ENCODE data around the gene PSTPIP1. TPM values are rescaled to one million over a fixed set of nuclear protein-coding genes. Genes with fewer than 3 reads are reported as not detected.

Gene PSTPIP1
- total RNA-seq, 1 experiment from 2014 or later = 0.21 TPM

DNA sequence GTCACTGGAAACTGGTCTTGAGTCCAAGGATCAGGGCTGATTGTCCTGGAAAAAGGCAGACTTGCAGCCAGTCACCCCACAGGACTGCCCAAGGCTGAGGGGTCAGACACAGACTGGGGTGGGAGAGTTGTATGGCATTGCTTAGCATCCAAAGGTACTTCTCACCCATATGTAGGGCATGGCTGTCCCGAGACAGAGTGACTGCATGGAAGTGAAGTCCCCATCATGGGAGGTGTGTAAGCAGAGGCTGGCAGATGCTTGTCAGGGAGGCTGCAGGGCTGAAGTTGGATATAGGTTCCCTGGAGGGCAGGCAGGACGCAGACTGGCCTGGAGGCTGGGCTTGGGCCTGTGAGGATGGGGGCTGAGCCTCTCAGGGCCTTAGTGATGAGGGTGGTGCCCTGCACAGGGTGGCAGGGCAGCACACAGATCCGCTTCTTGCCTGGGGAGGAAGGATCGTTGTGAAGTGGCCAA lies 31.1 kb downstream of the PSTPIP1 start:
- Histone ChIP-seq H3K4me3 (ENCODE audit: insufficient read depth, low read depth, low read length) (no peak overlapping the region), H3K36me3 (replicated peaks; ENCODE audit: control insufficient read depth, insufficient read depth, low read length) (no peaks in the 10 kb centered on the region), H3K27me3 (ENCODE audit: control insufficient read depth, insufficient read depth, low read length) (no peaks in the 10 kb centered on the region)
- peak; percentile 21 for DNase-seq

DNA sequence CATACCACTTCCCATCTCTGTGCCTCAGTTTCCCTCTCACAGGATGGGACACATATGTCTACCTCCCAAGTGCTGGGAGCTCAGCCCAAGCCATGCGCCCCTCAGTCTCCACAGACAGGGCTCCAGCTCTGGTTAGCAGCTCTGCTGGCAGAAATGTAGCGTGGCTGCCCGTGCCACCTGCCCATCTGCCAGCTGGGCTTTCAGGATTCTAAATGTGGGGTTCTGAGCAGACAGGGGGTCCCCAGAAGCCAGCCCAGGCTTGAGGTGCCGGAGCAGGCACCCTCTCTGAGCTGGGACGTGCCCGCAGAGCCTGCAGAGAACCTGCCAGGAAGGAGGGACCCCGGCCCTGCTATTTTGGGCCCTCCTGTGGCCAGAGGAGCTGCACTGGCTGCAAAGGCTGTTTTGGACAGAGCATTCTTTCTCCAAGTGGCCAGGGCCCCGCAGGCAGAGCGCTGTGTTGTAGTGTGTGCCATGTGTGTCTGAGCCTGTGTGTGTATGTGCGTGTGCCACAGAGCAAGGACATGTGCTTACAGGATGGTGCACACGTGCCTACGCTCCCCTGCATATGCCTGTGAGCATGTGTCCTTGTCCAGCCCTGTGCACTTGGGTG lies 31.7 kb downstream of the PSTPIP1 start:
- H3K36me3 ChIP-seq (replicated peaks; ENCODE audit: control insufficient read depth, insufficient read depth, low read length) = no peaks in the 10 kb centered on the region
- peak; percentile 63 for DNase-seq
- no peaks in the 10 kb centered on the region for H3K27me3 ChIP-seq (ENCODE audit: control insufficient read depth, insufficient read depth, low read length)

DNA sequence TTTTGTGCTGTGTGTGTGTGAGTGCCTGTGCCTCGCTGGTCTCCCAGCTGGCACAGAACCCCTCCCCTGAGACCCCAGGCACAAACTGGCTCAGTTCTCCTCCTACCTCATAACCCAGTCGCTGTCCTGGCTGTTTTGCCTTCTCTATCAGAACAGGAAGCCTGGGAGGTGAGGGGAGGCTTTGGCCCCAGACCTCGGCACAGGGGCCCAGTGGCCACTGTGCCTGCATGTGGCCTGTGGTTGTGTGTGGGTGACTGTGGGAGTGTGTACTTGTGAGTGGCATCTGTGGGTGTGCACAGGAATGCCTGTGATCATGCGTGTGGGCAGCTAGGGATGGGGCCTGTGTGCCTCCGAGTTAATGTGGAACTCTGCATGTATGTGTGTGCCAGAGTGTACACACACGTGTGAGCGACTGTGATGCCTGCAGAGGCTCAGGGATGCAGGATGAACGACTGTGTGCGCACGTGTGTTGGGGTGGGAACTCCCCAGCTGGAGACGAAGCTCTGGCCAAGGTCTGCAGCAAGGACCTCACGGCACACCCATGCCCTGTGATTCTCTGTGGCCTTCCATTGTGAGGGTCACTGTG lies 32.3 kb downstream of the PSTPIP1 start:
- H3K4me3 ChIP-seq (ENCODE audit: insufficient read depth, low read depth, low read length) = no peak overlapping the region
- no peaks in the 10 kb centered on the region for H3K27me3 ChIP-seq (ENCODE audit: control insufficient read depth, insufficient read depth, low read length)
- no peaks in the 10 kb centered on the region for H3K36me3 ChIP-seq (replicated peaks; ENCODE audit: control insufficient read depth, insufficient read depth, low read length)
- DNase-seq = peak; percentile 33

More for the DNA sequence above, 31.7 kb downstream of the PSTPIP1 start:
- no peak overlapping the region for H3K4me3 ChIP-seq (ENCODE audit: insufficient read depth, low read depth, low read length)

DNA sequence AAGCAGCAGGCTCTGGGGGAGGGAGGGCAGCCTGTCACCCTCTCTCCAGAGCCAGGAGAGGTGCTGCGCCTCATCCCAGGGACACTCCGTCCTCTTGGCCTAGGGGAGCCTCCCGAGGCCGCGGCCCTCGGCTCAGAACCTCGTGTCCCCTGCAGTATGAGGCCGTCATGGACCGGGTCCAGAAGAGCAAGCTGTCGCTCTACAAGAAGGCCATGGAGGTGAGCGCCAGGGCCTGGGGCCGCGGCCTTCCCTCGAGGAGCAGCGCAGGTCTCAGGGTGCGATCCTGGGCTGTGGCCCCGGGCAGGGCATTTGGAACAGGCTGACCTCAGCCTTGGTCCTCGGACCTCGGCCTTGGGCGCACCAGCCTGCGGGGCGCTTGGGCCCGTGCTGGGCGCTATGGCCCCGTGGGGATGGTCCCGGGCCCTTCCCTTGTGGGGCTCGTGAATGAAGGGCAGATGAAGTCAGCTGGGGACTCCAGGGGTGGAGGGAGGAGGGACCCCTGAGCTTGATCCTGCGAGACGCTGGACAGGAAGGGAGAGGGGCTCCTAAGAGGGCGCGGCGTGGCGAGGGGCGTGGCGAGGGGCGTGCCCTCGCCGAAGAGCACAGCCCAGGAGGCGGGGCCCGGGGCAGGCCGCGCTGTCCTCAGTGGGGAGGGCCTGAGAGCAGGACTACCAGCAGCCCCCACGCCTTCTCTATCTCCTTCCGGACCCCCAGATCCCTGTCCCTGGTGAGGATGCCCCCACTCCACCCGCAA lies 32.9 kb downstream of the PSTPIP1 start:
- peak overlapping the region; percentile 40 for H3K4me3 ChIP-seq (ENCODE audit: insufficient read depth, low read depth, low read length)
- no peaks in the 10 kb centered on the region for H3K27me3 ChIP-seq (ENCODE audit: control insufficient read depth, insufficient read depth, low read length)
- peak; percentile 96 for DNase-seq
- H3K36me3 ChIP-seq (replicated peaks; ENCODE audit: control insufficient read depth, insufficient read depth, low read length) = no peaks in the 10 kb centered on the region

DNA sequence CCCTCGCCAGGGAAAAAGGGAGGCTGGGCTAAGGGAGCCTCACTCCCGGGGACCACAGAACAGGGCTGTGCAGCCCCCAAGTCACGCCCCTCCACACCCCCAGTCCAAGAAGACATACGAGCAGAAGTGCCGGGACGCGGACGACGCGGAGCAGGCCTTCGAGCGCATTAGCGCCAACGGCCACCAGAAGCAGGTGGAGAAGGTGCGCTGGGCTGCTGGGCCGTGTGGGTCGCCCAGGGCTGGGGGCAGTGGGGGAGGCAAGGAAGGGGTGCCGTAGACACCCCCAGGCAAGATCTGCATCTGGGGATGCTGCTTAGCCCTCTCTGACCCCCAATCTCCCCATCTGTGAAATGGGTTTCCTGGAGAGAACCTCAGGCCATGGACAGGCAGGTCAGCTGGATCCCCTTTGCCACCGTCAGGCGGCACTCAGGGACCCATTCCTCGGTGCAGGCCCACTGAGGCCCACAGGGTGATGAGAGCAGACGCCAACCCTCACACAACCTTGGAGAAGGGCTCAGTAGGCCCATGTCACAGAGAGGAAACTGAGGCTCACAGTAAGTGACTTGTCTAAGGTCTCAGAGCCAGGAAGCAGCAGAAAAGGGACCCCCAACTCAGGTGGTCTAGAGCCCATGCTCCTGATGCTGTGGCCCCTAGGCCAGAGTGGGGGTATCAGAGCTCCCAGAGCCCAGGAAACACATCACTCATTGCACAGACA lies 33.7 kb downstream of the PSTPIP1 start:
- peak overlapping the region; percentile 40 for H3K4me3 ChIP-seq (ENCODE audit: insufficient read depth, low read depth, low read length)
- DNase-seq = no peak
- H3K36me3 ChIP-seq (replicated peaks; ENCODE audit: control insufficient read depth, insufficient read depth, low read length) = no peaks in the 10 kb centered on the region
- H3K27me3 ChIP-seq (ENCODE audit: control insufficient read depth, insufficient read depth, low read length) = no peaks in the 10 kb centered on the region

DNA sequence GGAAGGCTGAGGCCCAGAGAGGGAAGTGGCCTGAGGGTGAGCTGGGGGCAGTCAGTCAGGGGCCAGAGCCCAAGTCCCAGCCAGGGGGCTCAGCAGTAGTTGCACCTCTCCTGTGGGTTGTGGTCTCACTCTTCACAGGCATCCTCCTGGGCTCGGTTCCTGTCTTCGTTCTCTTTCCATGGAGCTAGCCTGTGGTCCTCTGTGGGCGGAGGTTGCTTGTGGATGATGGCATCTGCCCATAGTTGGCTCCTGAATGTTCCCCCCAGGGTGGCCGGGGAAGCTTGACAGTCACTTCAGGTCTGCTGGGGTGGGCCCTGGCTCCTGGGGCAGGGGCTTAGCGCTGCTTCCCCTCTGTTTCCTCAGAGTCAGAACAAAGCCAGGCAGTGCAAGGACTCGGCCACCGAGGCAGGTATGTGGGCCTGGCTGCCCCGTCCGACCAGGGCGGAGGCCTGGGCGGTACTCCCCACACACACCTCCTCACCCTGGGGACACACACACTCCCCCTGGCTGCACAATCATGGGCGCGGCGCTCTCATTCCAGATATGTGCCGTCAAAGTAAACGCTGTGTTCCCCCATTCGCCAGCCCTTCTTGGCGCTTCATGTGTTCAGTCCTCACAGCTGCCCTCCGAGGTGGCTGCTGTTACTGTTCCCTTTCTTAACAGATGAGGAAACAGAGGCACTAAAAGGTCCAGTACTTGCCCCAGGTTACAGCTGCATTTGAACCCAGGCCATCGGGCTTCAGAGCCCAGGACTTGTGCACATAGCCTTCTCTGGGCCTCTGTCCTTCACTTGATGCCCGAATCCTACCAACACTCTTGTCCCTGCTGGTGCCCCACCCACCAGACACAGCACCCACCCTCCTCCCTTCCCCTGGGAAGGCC lies 34.5 kb downstream of the PSTPIP1 start:
- no peaks in the 10 kb centered on the region for H3K27me3 ChIP-seq (ENCODE audit: control insufficient read depth, insufficient read depth, low read length)
- no peak overlapping the region for H3K4me3 ChIP-seq (ENCODE audit: insufficient read depth, low read depth, low read length)
- H3K36me3 ChIP-seq (replicated peaks; ENCODE audit: control insufficient read depth, insufficient read depth, low read length) = no peaks in the 10 kb centered on the region
- peak; percentile 45 for DNase-seq

DNA sequence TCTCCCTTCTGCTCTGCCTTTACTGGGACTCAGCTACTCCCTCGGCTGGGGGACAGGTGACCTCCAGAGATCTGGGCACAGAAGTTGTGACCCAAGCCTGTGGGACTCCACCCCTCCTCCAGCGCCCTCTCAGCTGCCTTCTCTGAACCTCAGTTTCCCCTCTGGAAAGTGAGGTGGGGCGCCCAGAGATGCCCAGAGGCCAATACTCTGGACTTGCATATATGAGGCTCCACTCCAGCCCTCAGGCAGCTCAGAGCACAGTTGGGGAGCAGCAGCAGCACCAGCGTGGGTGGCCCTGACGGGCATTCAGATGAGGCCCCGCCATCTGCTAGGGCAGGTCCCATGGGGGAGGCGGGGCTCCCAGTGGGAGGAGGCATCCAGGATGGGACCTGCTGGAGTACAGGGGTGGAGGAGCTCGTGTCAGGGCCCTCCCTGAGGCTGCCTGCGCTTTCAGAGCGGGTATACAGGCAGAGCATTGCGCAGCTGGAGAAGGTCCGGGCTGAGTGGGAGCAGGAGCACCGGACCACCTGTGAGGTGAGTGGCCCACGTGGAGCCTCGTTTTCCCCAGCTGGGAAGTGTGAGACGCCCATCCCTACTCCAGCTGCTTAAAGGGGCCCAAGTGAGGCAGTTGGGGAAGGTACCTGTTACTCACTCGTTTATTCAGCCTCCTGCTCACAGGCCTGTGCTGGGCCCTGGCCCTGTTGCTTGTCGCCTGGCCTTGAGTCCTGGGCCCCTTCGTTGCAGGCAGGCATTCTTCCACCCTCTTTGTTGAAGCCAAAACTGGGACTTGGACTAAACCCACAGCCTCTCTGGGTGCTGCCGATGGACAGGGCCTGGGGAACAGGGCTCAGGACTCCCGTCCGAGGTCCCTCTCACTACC lies 35.4 kb downstream of the PSTPIP1 start:
- Histone ChIP-seq H3K36me3 (replicated peaks; ENCODE audit: control insufficient read depth, insufficient read depth, low read length) (no peaks in the 10 kb centered on the region), H3K27me3 (ENCODE audit: control insufficient read depth, insufficient read depth, low read length) (no peaks in the 10 kb centered on the region), H3K4me3 (ENCODE audit: insufficient read depth, low read depth, low read length) (no peak overlapping the region)
- DNase-seq = peak; percentile 86

DNA sequence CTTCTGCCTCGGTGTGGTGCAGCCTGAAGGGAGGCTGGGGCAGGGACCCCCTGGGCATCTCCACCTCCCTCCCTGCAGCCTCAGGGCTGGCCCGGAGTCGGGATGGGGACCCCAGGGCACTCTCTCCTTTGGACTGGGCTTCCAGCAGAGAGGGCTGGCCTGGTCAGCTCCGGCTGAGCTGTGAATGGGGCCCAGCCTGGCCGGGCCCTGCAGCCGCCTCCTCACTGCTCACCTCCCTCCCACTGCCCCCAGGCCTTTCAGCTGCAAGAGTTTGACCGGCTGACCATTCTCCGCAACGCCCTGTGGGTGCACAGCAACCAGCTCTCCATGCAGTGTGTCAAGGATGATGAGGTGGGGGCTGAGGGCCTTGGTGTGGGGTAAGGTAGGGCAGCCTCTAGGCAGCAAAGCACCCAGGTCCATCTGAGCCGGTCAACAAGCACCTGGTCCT lies 36.0 kb downstream of the PSTPIP1 start:
- peak; percentile 52 for DNase-seq
- H3K27me3 ChIP-seq (ENCODE audit: control insufficient read depth, insufficient read depth, low read length) = no peaks in the 10 kb centered on the region
- H3K36me3 ChIP-seq (replicated peaks; ENCODE audit: control insufficient read depth, insufficient read depth, low read length) = no peaks in the 10 kb centered on the region
- H3K4me3 ChIP-seq (ENCODE audit: insufficient read depth, low read depth, low read length) = no peak overlapping the region

DNA sequence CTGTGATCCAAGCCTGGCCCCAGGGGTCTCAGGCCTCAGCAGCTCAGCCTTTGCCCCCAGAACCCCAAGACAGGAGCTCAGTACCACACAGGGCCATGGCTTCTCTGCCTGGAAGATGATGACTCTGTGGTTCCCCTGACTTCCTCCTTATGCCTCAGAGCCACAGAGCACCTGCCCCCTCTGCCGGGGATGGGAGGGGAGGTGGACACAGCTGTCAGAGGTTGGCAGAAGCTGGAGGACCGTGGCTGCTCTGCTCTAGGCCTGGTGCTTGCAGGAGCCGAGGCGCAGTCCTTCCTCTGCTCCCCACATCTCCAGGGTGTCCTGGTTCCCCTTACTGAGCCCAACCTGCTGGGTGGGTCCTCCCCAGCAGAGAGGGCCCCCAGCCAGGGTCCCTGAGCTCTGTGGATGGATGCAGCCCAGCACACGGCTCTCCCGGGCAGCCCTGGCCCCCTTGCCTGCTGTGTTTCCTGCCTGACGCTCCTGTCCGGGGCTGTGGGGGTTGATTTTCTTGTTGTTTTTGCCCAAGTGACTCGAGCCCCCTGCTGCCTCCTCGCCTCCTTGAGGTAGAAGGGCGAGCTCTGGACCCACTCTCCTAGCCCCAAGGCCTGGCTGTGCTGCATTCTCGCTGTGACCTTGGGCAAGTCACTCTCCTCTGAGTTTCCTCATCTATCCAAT lies 36.6 kb downstream of the PSTPIP1 start:
- H3K36me3 ChIP-seq (replicated peaks; ENCODE audit: control insufficient read depth, insufficient read depth, low read length) = no peaks in the 10 kb centered on the region
- H3K27me3 ChIP-seq (ENCODE audit: control insufficient read depth, insufficient read depth, low read length) = no peaks in the 10 kb centered on the region
- DNase-seq = peak; percentile 59
- no peak overlapping the region for H3K4me3 ChIP-seq (ENCODE audit: insufficient read depth, low read depth, low read length)

DNA sequence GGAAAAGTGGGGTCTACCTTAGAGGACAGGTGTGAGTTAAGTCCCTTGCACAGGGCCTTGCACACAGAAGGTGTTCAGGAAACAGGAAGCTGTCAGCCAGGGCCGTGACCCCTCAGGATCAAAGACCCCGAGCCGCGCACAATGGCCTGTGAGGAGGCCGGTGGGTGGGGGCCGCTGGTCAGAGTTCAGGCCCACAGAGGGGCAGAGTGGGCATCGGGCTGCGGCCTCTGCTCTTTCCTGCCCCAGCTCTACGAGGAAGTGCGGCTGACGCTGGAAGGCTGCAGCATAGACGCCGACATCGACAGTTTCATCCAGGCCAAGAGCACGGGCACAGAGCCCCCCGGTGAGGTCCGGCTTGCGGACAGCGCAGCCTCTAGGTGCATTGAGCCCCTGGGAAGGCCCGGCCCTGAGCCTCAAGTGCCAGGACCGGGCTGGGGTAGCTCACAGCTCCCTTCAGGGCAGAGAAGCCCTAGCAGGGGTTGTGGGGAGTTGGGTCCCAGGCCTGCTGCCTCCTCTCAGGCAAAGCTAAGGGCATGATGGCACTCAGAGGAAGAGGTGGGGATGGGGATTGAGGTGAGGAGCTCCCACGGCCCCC lies 37.2 kb downstream of the PSTPIP1 start:
- Histone ChIP-seq H3K27me3 (ENCODE audit: control insufficient read depth, insufficient read depth, low read length) (no peaks in the 10 kb centered on the region), H3K4me3 (ENCODE audit: insufficient read depth, low read depth, low read length) (no peak overlapping the region), H3K36me3 (replicated peaks; ENCODE audit: control insufficient read depth, insufficient read depth, low read length) (no peaks in the 10 kb centered on the region)
- peak; percentile 46 for DNase-seq

DNA sequence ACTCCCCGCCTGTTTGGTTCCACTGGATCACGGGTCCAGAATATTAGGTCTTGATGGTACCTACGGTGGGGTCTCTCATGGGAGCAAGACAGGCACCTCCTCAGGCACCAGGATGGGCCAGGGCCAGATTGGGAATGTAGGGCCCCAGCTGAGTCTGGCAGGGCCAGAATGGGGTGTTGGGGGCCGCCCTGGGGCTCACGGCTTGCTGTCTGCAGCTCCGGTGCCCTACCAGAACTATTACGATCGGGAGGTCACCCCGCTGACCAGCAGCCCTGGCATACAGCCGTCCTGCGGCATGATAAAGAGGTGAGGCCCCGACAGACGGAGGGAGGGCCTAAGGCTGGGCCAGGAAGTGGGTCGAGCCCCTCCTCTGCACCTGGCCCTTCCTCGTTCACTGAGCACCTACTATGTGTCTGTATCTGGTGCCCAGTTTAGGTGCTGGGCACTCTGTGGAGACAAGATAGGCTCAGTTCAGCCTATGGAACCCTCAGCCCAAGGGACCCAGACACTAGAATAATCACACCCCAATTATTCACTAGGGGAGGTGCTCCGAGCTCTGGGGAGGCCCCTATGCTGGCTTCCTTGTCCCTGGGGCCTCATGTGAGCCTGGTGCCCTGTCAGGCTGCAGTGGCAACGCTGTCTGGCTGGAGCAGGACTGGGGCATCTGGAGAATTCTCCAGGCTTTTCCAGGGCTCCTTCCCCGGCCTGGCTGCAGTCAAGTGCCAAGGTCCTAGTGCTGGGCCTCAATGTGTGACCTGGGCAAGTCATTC lies 37.9 kb downstream of the PSTPIP1 start:
- DNase-seq = peak; percentile 23
- Histone ChIP-seq H3K4me3 (ENCODE audit: insufficient read depth, low read depth, low read length) (no peak overlapping the region), H3K27me3 (ENCODE audit: control insufficient read depth, insufficient read depth, low read length) (no peaks in the 10 kb centered on the region), H3K36me3 (replicated peaks; ENCODE audit: control insufficient read depth, insufficient read depth, low read length) (no peaks in the 10 kb centered on the region)

DNA sequence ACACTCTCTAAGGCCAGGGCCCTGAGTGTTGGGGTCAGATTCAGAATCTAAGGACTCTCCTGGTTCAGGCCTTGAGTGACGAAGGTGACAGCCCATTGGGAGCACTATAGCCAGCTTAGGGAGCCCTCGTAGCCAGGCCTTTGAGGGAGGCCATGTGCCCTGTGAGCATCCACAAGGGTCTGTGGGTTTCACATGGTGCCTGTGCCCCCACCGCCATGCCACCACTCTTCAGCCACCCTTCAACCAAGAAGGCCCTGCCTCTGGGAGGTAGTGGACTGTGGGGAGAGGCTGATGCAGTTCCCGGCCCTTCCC lies 38.4 kb downstream of the PSTPIP1 start:
- Histone ChIP-seq H3K27me3 (ENCODE audit: control insufficient read depth, insufficient read depth, low read length) (no peaks in the 10 kb centered on the region), H3K36me3 (replicated peaks; ENCODE audit: control insufficient read depth, insufficient read depth, low read length) (no peaks in the 10 kb centered on the region), H3K4me3 (ENCODE audit: insufficient read depth, low read depth, low read length) (no peak overlapping the region)
- DNase-seq = no peak

Data from H7 (cell line).